BLaER1 treated with 17β-estradiol and CSF1 and Interleukin-3, amounts not matched to agents 10 nM and 100 nM (cell line): ENCODE results near the gene EMP1.

Source experiments
- H3K27ac ChIP-seq, 11 experiments: shearing (Covaris generic); formaldehyde crosslinking; 2 replicates each; pipeline ENCODE4 v1.8.1; 2022
- H3K27me3 ChIP-seq, 11 experiments: shearing (Covaris generic); formaldehyde crosslinking; 2 replicates each; pipeline ENCODE4 v1.8.1; 2022
- H3K36me3 ChIP-seq, 11 experiments: shearing (Covaris generic); formaldehyde crosslinking; 2 replicates each; pipeline ENCODE4 v1.8.1; 2022
- H3K4me1 ChIP-seq, 10 experiments: shearing (Covaris generic); formaldehyde crosslinking; 2 replicates each; pipeline ENCODE4 v1.8.1; 2022
- H3K4me2 ChIP-seq, 11 experiments: shearing (Covaris generic); formaldehyde crosslinking; 2 replicates each; pipeline ENCODE4 v1.8.1; 2022
- H3K4me3 ChIP-seq, 10 experiments: shearing (Covaris generic); formaldehyde crosslinking; 2 replicates each; pipeline ENCODE4 v1.8.1; 2022
- H3K9ac ChIP-seq, 11 experiments: shearing (Covaris generic); formaldehyde crosslinking; 2 replicates each; pipeline ENCODE4 v1.8.1; 2022
- H3K9me3 ChIP-seq, 11 experiments: shearing (Covaris generic); formaldehyde crosslinking; replicated peaks in 1 of 11; 2 replicates each; pipeline ENCODE4 v1.8.1; 2022
- H4K20me1 ChIP-seq, 11 experiments: shearing (Covaris generic); formaldehyde crosslinking; 2 replicates each; pipeline ENCODE4 v1.8.1; 2022
- Cebpa-rat ChIP-seq, 11 experiments: shearing (Covaris generic); IDR thresholded peaks; 2 replicates each; pipeline ENCODE4 v1.8.1; 2022

Gene EMP1

DNA sequence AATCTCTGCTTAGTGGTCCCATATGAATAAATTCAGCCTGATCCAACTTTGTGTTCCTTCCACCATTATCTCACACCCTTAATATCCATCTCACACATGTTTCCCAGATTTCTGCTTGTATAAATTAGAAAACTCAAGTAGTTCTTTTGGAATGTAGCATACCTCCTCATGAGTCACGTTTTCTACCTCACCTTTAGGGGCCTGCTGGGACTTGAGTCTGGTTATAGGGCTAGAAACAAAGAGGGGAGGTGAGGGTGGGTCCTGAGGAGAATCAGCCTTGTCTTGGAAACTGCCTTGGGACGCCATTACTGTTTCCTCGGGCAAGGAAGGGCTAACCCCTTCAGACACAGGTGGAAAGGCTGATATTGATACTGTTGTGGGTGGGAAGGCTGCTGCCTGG lies 51.1 kb downstream of the EMP1 start:
- H3K36me3 ChIP-seq, result no peaks in the 10 kb centered on the region
- H3K9me3 ChIP-seq, result no peaks in the 10 kb centered on the region
- no peak for TF ChIP-seq Cebpa-rat (IDR thresholded peaks at IDR 0.05)
- no peaks in the 10 kb centered on the region for H4K20me1 ChIP-seq
- peaks cover 0 to 6% (median 0%) of the 10 kb centered on the region in 10 experiments; a peak in 1 of 20 replicates for H3K4me1 ChIP-seq
- H3K9ac ChIP-seq, result no peak overlapping the region
- H3K27ac ChIP-seq, result no peak overlapping the region
- H3K4me2 ChIP-seq, result no peak overlapping the region
- H3K27me3 ChIP-seq, result no peaks in the 10 kb centered on the region
- H3K4me3 ChIP-seq, result no peak overlapping the region

DNA sequence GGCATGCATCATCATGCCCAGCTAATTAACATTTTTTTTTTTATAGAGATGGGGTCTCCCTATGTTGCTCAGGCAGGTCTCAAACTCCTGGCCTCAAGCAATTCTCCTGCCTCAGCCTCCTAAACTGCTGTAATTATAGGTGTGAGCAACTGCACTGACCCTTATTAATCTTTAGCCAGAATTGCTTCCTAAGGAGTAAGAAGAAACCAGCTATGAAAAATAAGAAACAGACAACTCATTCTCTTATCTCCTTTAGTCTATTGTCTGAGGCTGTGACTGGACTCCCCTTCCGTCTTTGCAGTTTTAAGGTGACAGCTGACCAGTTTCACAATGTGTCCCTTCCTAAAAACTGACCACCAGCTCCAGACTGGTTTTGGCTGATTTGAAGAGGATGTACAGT lies 52.4 kb downstream of the EMP1 start:
- Histone ChIP-seq H3K36me3 (no peaks in the 10 kb centered on the region), H3K9ac (no peak overlapping the region), H3K9me3 (no peaks in the 10 kb centered on the region), H3K4me2 (no peak overlapping the region), H3K4me1 (no peaks in the 10 kb centered on the region), H3K27ac (no peak overlapping the region), H4K20me1 (no peaks in the 10 kb centered on the region), H3K27me3 (no peaks in the 10 kb centered on the region), H3K4me3 (no peak overlapping the region)
- TF ChIP-seq Cebpa-rat (IDR thresholded peaks at IDR 0.05), result no peak

DNA sequence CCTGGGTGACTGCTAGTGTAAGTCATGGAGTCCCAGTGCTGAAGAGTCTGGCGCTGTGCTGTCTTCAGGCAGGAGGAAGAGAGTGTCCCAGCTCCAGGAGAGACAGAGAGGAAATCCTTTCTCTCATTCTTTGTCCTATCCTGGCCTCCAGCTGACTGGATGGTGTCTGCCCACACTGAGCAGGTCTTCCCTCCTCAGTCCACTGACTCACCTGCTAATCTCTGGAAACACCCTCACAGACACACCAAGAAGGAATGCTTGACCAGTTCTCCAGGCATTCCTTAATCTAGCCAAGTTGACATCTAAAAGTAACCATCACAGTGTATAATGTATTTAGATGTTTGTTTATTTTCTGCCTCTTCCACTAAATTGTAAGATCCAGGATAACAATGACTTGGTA lies 53.9 kb downstream of the EMP1 start:
- no peak overlapping the region for H3K4me2 ChIP-seq
- no peaks in the 10 kb centered on the region for H3K9me3 ChIP-seq
- TF ChIP-seq Cebpa-rat (IDR thresholded peaks at IDR 0.05), result no peak

DNA sequence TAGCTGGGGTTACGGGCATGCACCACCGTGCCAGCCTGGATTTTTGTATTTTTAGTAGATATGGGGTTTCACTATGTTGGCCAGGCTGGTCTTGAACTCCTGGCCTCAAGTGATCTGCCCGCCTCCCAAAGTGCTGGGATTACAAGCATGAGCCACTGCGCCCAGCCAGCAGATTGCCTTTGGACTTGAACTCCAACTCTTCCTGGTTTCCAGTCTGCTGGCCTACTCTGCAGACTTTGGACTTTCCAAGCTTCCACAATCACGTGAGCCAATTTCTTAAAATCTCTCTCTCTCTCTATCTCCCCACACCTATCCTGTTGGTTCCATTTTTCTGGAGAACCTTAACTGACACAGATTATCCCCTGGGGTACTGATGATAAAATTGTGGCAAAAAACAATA lies 55.0 kb downstream of the EMP1 start:
- no peak for TF ChIP-seq Cebpa-rat (IDR thresholded peaks at IDR 0.05)
- H3K9ac ChIP-seq, result no peak overlapping the region
- peaks cover 7 to 10% (median 7%) of the 10 kb centered on the region in 10 experiments for H3K4me1 ChIP-seq
- H3K9me3 ChIP-seq, result no peaks in the 10 kb centered on the region
- H3K27ac ChIP-seq, result no peak overlapping the region
- no peak overlapping the region for H3K4me3 ChIP-seq
- H3K27me3 ChIP-seq, result no peaks in the 10 kb centered on the region
- no peaks in the 10 kb centered on the region for H4K20me1 ChIP-seq
- no peaks in the 10 kb centered on the region for H3K36me3 ChIP-seq
- no peak overlapping the region for H3K4me2 ChIP-seq

More for the DNA sequence above, 53.9 kb downstream of the EMP1 start:
- H3K9ac ChIP-seq, result no peak overlapping the region
- no peaks in the 10 kb centered on the region for H4K20me1 ChIP-seq
- H3K36me3 ChIP-seq, result no peaks in the 10 kb centered on the region
- H3K4me1 ChIP-seq, result no peaks in the 10 kb centered on the region
- H3K27me3 ChIP-seq, result no peaks in the 10 kb centered on the region
- no peak overlapping the region for H3K27ac ChIP-seq
- H3K4me3 ChIP-seq, result no peak overlapping the region

DNA sequence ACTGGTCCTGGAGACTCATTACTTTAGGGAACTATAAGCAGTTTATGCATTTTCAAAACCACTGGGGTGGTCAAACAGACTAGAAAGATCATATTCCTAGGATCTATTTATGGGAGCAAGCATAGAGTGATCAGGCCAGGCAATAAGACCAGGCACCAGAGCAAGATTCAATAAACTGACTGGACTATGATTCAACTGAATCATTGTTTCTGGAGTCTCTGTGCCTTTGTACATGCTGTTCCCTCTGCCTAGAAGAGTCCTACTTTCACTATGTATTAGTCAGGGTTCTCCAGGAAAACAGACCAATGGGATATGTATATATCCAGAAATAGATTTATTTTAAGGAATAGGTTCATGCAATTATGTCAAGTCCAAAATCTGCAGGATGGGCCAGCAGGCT lies 55.5 kb downstream of the EMP1 start:
- no peak overlapping the region for H3K27ac ChIP-seq

DNA sequence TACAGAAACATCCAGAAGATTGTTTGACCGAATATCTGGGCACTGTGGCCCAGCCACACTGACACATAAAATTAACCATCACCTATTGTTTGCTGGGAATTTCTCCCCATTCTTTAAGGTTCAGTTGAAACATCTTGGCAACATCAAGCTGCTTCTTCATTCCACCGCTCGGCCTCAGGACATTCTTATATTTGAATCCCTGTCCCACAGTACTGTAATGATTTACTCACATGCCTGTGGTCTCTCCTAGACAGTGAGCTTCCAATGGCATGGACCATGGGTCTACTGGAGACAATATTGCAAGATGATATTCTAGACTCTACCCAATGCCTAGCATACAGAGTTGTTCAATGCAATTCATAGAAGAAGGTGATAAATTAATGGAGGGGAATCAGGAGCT lies 56.1 kb downstream of the EMP1 start:
- Histone ChIP-seq H3K27ac (no peak overlapping the region), H3K9me3 (no peaks in the 10 kb centered on the region), H3K4me1 (peaks cover 9 to 18% (median 14%) of the 10 kb centered on the region in 10 experiments), H3K4me2 (no peak overlapping the region), H3K36me3 (no peaks in the 10 kb centered on the region), H3K9ac (no peak overlapping the region), H3K4me3 (no peak overlapping the region), H4K20me1 (no peaks in the 10 kb centered on the region), H3K27me3 (no peaks in the 10 kb centered on the region)
- no peak for TF ChIP-seq Cebpa-rat (IDR thresholded peaks at IDR 0.05)

More for the DNA sequence above, 55.5 kb downstream of the EMP1 start:
- H3K27me3 ChIP-seq, result no peaks in the 10 kb centered on the region
- H4K20me1 ChIP-seq, result no peaks in the 10 kb centered on the region
- no peak overlapping the region for H3K4me3 ChIP-seq
- no peak overlapping the region for H3K9ac ChIP-seq
- no peaks in the 10 kb centered on the region for H3K36me3 ChIP-seq
- no peak overlapping the region for H3K4me2 ChIP-seq
- peaks cover 9 to 15% (median 12%) of the 10 kb centered on the region in 10 experiments for H3K4me1 ChIP-seq
- H3K9me3 ChIP-seq, result no peaks in the 10 kb centered on the region
- no peak for TF ChIP-seq Cebpa-rat (IDR thresholded peaks at IDR 0.05)

DNA sequence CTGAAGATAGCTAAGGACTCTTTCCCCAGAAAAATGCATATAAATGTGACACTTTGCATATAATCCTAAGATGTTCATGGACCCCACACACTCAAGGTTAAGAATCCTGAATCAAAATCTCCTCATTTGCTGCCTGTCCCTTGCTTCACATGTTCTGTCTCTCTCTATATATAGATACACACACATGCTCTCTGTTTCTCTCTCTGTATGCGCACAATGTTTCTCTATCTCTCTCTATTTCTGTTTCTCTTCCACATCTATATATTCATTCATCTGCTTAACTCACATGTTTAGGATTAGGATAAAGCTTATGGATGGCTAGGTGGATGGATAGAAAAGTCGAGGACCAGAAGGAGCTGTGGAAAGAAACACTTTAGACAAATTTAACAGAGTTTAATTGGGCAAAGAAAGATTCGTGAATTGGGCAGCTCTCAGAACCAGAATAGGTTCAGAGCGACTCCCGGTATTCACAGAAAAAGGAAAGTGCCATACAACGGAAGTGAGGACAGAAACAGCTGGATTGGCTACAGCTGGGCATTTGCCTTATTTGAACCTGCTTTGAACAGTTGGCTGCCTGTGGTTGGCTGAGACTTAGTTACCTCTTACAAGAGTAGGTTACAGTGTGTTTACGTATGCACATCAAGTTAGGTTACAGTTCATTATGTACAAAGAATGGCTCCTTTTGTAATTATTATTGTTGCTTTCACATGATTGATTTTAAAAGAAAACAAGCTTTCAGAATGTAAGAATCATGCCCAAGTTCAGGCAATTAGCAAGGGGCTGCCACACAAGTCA lies 57.6 kb downstream of the EMP1 start:
- H3K27me3 ChIP-seq, result 0 out of 22 replicates have a peak, but pooled peaks cover 0 to 2% (median 0%) of the 10 kb centered on the region in 11 experiments
- H3K4me2 ChIP-seq, result no peak overlapping the region
- no peak for TF ChIP-seq Cebpa-rat (IDR thresholded peaks at IDR 0.05)
- no peaks in the 10 kb centered on the region for H3K36me3 ChIP-seq
- H3K9ac ChIP-seq, result no peak overlapping the region
- no peak overlapping the region for H3K4me3 ChIP-seq
- H4K20me1 ChIP-seq, result no peaks in the 10 kb centered on the region
- peaks cover 16 to 26% (median 19%) of the 10 kb centered on the region in 10 experiments for H3K4me1 ChIP-seq
- no peak overlapping the region for H3K27ac ChIP-seq
- no peaks in the 10 kb centered on the region for H3K9me3 ChIP-seq

DNA sequence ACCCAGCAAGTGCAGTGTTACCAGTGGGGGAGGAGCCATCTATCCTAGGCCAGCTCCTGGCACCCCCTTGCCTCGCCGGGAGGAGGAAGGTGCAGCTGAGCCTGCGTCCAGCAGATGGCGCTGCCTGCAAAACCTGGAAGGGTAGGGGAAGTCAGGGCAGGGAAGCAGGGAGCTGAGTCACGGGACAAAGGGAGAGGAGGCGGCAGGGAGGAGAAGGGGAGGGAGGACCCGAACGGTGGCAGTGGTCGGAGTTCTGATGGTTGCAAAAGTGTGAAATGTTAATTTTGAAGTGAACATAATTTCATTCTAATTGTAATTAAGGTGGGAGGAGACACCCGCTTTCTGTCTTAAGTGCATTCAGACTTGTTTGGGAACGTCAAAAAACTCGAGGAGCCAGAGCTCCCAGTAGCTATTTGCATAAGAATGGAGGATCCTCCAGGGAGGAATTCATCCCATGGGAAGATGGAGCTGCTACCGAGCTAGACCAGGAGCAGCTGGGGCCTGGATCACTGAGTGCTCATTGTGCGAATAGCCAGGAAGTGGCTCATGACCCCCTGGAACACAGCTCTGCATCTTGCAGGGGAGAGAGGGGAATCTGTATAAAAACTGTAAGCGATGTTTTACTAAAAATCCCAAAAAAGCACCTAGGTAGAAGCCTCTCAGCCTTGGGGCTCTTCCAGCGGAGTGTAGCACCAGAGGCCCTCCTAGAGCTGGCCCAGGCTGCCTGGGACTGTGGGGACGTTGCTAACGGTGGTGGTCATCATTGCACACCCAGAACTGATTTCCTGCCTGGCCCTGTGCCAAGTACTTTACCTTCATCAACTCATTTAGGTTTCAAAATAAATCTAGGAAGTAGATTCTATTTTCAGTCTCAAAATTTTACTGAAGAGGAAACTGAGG lies 59.5 kb downstream of the EMP1 start:
- H3K4me3 ChIP-seq, result peak overlapping the region in 2 of 10 experiments; percentile 9 to 12; a peak in 2 of 20 replicates
- no peaks in the 10 kb centered on the region for H3K9me3 ChIP-seq
- H3K4me2 ChIP-seq, result peak overlapping the region; percentile 22 to 79 (median 59)
- H4K20me1 ChIP-seq, result no peaks in the 10 kb centered on the region
- H3K36me3 ChIP-seq, result no peaks in the 10 kb centered on the region
- 0 out of 22 replicates have a peak, but pooled peaks cover 0 to 2% (median 0%) of the 10 kb centered on the region in 11 experiments for H3K27me3 ChIP-seq
- peak overlapping the region in 3 of 11 experiments; percentile 18 to 42 (median 19); a peak in 3 of 22 replicates for H3K27ac ChIP-seq
- no peak for TF ChIP-seq Cebpa-rat (IDR thresholded peaks at IDR 0.05)
- no peak overlapping the region for H3K9ac ChIP-seq
- peaks cover 16 to 26% (median 19%) of the 10 kb centered on the region in 10 experiments for H3K4me1 ChIP-seq

DNA sequence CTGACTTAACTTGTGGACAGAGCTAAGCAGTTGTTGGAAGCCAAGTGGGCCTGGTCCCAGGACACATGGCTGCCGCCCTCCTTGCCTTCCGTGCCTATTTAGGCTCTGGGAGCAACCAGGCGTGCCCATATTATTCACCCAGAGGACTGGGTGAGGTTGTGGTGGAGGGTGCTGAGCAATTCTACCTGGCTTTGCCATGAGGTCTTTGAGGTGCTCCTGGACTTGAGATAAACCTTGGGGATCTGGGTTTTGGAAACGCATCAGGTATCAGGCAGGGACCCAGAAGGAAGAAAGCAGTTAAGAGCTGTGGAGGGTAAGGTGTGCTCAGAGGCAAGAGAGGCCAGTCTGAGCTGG lies 60.1 kb downstream of the EMP1 start:
- H3K9ac ChIP-seq, result no peak overlapping the region
- no peak for TF ChIP-seq Cebpa-rat (IDR thresholded peaks at IDR 0.05)
- H3K9me3 ChIP-seq, result no peaks in the 10 kb centered on the region
- H3K4me1 ChIP-seq, result peaks cover 16 to 26% (median 19%) of the 10 kb centered on the region in 10 experiments
- H3K4me3 ChIP-seq, result no peak overlapping the region
- H3K4me2 ChIP-seq, result peak overlapping the region; percentile 22 to 79 (median 59); a peak in 21 of 22 replicates
- H3K27me3 ChIP-seq, result 0 out of 22 replicates have a peak, but pooled peaks cover 0 to 2% (median 0%) of the 10 kb centered on the region in 11 experiments
- H3K36me3 ChIP-seq, result no peaks in the 10 kb centered on the region
- peak overlapping the region in 2 of 11 experiments; percentile 19 to 42; a peak in 2 of 22 replicates for H3K27ac ChIP-seq
- H4K20me1 ChIP-seq, result no peaks in the 10 kb centered on the region
